B cell (primary cell): Measurements from ENCODE around the gene DAZAP1.

Source experiments
- CTCF ChIP-seq: fragments of 200-600 bp; IDR thresholded peaks from one replicate; pipeline ENCODE4 v1.8.0; 2022; ENCODE audit warnings: antibody characterized with exemption, mild to moderate bottlenecking
- EZH2 ChIP-seq: IDR thresholded peaks from 2 replicates; pipeline ENCODE4 v1.6.1; 2012; ENCODE audit warnings: borderline replicate concordance, low read depth, mild to moderate bottlenecking, moderate library complexity, low read length; ENCODE audit not compliant: insufficient read depth, poor library complexity, severe bottlenecking

- TF ChIP-seq CTCF: no peak
- no peak for TF ChIP-seq EZH2
These were observed 76.0 kb downstream of the DAZAP1 start for GRCh38 chr19:1483131-1483978.
